HepG2 (cell line): Measurements from ENCODE around the gene HSD3B7. TPM values are rescaled to one million over a fixed set of nuclear protein-coding genes. Genes with fewer than 3 reads are reported as not detected.

Experiments used
- CTCF ChIP-seq: sonication (generic); formaldehyde crosslinking; IDR thresholded peaks from 2 replicates; pipeline ENCODE4 v1.5.0; 2020; ENCODE audit warnings: mild to moderate bottlenecking, missing genetic modification reagents, moderate library complexity
- GABPB1 ChIP-seq: IDR thresholded peaks from 2 replicates; pipeline ENCODE4 v1.6.1; 2016; ENCODE audit warnings: mild to moderate bottlenecking, missing genetic modification reagents, moderate library complexity, missing compliant biosample characterization
- GATA4 ChIP-seq: sonication (generic); IDR thresholded peaks from 2 replicates; pipeline ENCODE4 v1.6.1; 2016; ENCODE audit warnings: antibody characterized with exemption, low read depth, borderline replicate concordance
- HMGA1 ChIP-seq: sonication (generic); formaldehyde crosslinking; conservative IDR thresholded peaks from 2 replicates; pipeline ENCODE4 v1.4.0; 2020; ENCODE audit warnings: missing genetic modification reagents
- NFIB ChIP-seq: sonication (generic); formaldehyde crosslinking; IDR thresholded peaks from 2 replicates; pipeline ENCODE4 v1.9.0; 2021; ENCODE audit warnings: missing genetic modification reagents, mild to moderate bottlenecking, borderline replicate concordance
- NR2F2 ChIP-seq: IDR thresholded peaks from 2 replicates; pipeline ENCODE4 v1.6.1; 2012; ENCODE audit warnings: low read depth, inconsistent platforms, borderline replicate concordance
- NRL ChIP-seq: sonication (generic); formaldehyde crosslinking; IDR thresholded peaks from 2 replicates; pipeline ENCODE4 v1.5.0; 2020; ENCODE audit warnings: missing genetic modification reagents, mild to moderate bottlenecking, moderate library complexity, borderline replicate concordance
- PHF21A ChIP-seq: sonication (generic); formaldehyde crosslinking; IDR thresholded peaks from 2 replicates; pipeline ENCODE4 v1.5.0; 2020; ENCODE audit warnings: mild to moderate bottlenecking, missing genetic modification reagents
- RFX5 ChIP-seq: IDR thresholded peaks from 2 replicates; pipeline ENCODE4 v1.6.1; 2011; ENCODE audit warnings: low read depth, low read length, improper control_type of control experiment
- SAFB2 ChIP-seq: sonication (generic); formaldehyde crosslinking; IDR thresholded peaks from 2 replicates; pipeline ENCODE4 v1.5.1; 2020; ENCODE audit warnings: missing genetic modification reagents, low read depth, mild to moderate bottlenecking, borderline replicate concordance
- SKIL ChIP-seq: sonication (generic); formaldehyde crosslinking; IDR thresholded peaks from 2 replicates; pipeline ENCODE4 v1.8.0; 2022; ENCODE audit warnings: missing genetic modification reagents, mild to moderate bottlenecking, moderate library complexity, borderline replicate concordance
- TRIM22 ChIP-seq: fragments of 450-650 bp; IDR thresholded peaks from 2 replicates; pipeline ENCODE4 v1.6.1; 2017
- XRCC5 ChIP-seq: fragments of 200-400 bp; formaldehyde crosslinking; optimal IDR thresholded peaks from 2 replicates; pipeline ENCODE3; 2017; ENCODE audit warnings: mild to moderate bottlenecking, low read length
- ZFP36L2 ChIP-seq: sonication (generic); formaldehyde crosslinking; IDR thresholded peaks from 2 replicates; pipeline ENCODE4 v1.4.0; 2020; ENCODE audit warnings: missing genetic modification reagents
- ZNF329 ChIP-seq: sonication (generic); formaldehyde crosslinking; IDR thresholded peaks from 2 replicates; pipeline ENCODE4 v1.9.0; 2021; ENCODE audit warnings: low read depth, mild to moderate bottlenecking, missing genetic modification reagents
- ZNF350 ChIP-seq: sonication (generic); formaldehyde crosslinking; IDR thresholded peaks from 2 replicates; pipeline ENCODE4 v1.4.0; 2020; ENCODE audit warnings: mild to moderate bottlenecking, low read depth, missing genetic modification reagents, borderline replicate concordance
- ZNF432 ChIP-seq: sonication (generic); formaldehyde crosslinking; IDR thresholded peaks from 2 replicates; pipeline ENCODE4 v1.5.0; 2020; ENCODE audit warnings: missing genetic modification reagents, mild to moderate bottlenecking, borderline replicate concordance
- ZNF543 ChIP-seq: sonication (generic); formaldehyde crosslinking; IDR thresholded peaks from 2 replicates; pipeline ENCODE4 v1.4.0; 2020; ENCODE audit warnings: mild to moderate bottlenecking, missing genetic modification reagents
- ZNF597 ChIP-seq: sonication (generic); formaldehyde crosslinking; IDR thresholded peaks from 2 replicates; pipeline ENCODE4 v1.5.0; 2020; ENCODE audit warnings: missing genetic modification reagents
- ZNF766 ChIP-seq: sonication (generic); formaldehyde crosslinking; IDR thresholded peaks from 2 replicates; pipeline ENCODE4 v1.5.0; 2020; ENCODE audit warnings: missing genetic modification reagents, borderline replicate concordance
- ZNF773 ChIP-seq: sonication (generic); formaldehyde crosslinking; IDR thresholded peaks from 2 replicates; pipeline ENCODE4 v1.4.0; 2020; ENCODE audit warnings: missing genetic modification reagents, borderline replicate concordance
- polyA plus RNA-seq, 8 experiments: library from polyadenylated mRNA; depleted of rRNA in 3 of 8; stranded (reverse) in 7 of 8; unstranded in 1 of 8; fragments of >200 nt; fragmentation: Illumina TruSeq in 4 of 8; extraction: Trizol in 4 of 8; gene quantifications; 2 replicates each; pipeline versions ENCODE4 v1.2.1 to v1.2.3, GENCODE V29; 2011 to 2016; ENCODE audit warnings: low read depth in 4 of 8, missing spikeins in 1 of 8, mixed read lengths in 1 of 8; ENCODE audit not compliant: insufficient read depth in 1 of 8
- total RNA-seq, 5 experiments: library from RNA; depleted of rRNA; stranded (reverse); fragments of >200 nt; fragmentation: Illumina TruSeq; extraction: Trizol; gene quantifications; 2 replicates each; pipeline ENCODE4 v1.2.3, GENCODE V29; 2016; ENCODE audit warnings: low read depth in 1 of 5

Gene HSD3B7
- total and polyA plus RNA-seq, 2 of the 13 experiments (the other 11 are each of a cell fraction or from before 2014, with no cell fraction given), result 32.9 to 69.7 TPM

DNA sequence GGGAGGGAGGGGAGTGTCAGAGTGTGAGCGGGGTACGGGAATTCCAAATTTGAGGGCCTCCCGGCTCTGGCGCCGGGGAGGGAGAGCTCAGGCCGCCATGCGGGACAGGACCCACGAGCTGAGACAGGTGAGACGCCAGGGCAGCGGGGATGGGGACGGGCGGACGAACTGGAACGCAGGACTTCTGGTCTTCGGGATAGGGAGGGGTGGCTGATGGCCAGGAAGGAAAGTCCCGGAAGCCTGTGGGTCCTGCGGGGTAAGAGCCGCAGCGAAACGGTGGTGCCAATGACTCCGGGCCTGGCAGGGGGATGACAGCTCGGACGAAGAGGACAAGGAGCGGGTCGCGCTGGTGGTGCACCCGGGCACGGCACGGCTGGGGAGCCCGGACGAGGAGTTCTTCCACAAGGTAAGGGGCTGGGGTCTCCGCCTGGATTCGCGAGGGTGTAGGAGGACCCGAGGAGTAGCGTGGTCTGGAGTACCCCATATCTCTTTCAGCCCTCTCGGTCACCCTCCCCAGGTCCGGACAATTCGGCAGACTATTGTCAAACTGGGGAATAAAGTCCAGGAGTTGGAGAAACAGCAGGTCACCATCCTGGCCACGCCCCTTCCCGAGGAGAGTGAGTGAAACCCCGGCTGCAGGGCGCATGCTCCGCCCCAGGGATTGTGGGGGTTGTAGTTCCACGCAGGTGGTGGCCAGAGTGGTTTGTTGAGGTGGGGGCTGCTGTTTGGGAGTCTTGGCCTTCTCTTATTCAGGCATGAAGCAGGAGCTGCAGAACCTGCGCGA is 48.9 kb downstream of the HSD3B7 start (continued):
- TF ChIP-seq GATA4 (no peak), TRIM22 (no peak), ZNF543 (CRISPR knock-in tag) (no peak), ZNF350 (CRISPR knock-in tag) (no peak), ZNF597 (CRISPR knock-in tag) (peak; percentile 92; the same call in 1 of the 2 replicates), NFIB (CRISPR knock-in tag) (no peak), ZNF773 (no peak), SAFB2 (CRISPR knock-in tag) (no peak), ZNF432 (CRISPR knock-in tag) (no peak), ZNF766 (no peak), PHF21A (CRISPR knock-in tag) (0 out of 2 replicates have a peak, but pooled peaks have one; percentile 11), CTCF (no peak), HMGA1 (CRISPR knock-in tag) (no peak), SKIL (CRISPR knock-in tag) (no peak; the same call in 1 of the 2 replicates), ZFP36L2 (CRISPR knock-in tag) (no peak), NR2F2 (peak; percentile 14; the same call in 1 of the 2 replicates), NRL (peak; percentile 85), XRCC5 (no peak), GABPB1 (CRISPR knock-in tag) (peak; percentile 82), ZNF329 (CRISPR knock-in tag) (peak; percentile 81; the same call in 1 of the 2 replicates), RFX5 (no peak)
